HG02885 (cell line): ENCODE results near the gene CTCF.

ENCODE experiments used
- ATAC-seq: cut with Tn5 transposase; IDR thresholded peaks from one replicate; pipeline ENCODE4 v1.9.1; 2021; ENCODE audit warnings: mild to moderate bottlenecking; ENCODE audit not compliant: unreplicated experiment, poor library complexity

CTCF gene

GRCh38 chr16:67661101-67661761 is 98.9 kb downstream of the CTCF start:
- ATAC-seq = no peak

GRCh38 chr16:67661886-67662652 is 99.7 kb downstream of the CTCF start:
- no peak for ATAC-seq

GRCh38 chr16:67662653-67663010 is 100.3 kb downstream of the CTCF start:
- no peak for ATAC-seq

- ATAC-seq = no peak
Observed at GRCh38 chr16:67663151-67663876, 101.0 kb downstream of the CTCF start.

GRCh38 chr16:67663877-67664222 is 101.5 kb downstream of the CTCF start:
- ATAC-seq = no peak

GRCh38 chr16:67664258-67664657 is 101.9 kb downstream of the CTCF start:
- no peak for ATAC-seq

- ATAC-seq = no peak
Observed at GRCh38 chr16:67664871-67665270, 102.5 kb downstream of the CTCF start.

- ATAC-seq = no peak
Observed at GRCh38 chr16:67665598-67665997, 103.3 kb downstream of the CTCF start.

GRCh38 chr16:67666032-67666551 is 103.8 kb downstream of the CTCF start:
- no peak for ATAC-seq

GRCh38 chr16:67666559-67667452 is 104.5 kb downstream of the CTCF start, which contains the start of the genes C16orf86 and ENKD1:
Gene C16orf86 (plus strand): TSS chr16:67666814. CDS start chr16:67666971, 157 bp downstream.
Gene ENKD1 (minus strand): TSS chr16:67666750. CDS start chr16:67666442, 308 bp downstream.
- peak; percentile 66 for ATAC-seq

GRCh38 chr16:67667453-67667816 is 105.1 kb downstream of the CTCF start:
- ATAC-seq = no peak

GRCh38 chr16:67667817-67668494 is 105.6 kb downstream of the CTCF start:
- ATAC-seq = peak; percentile 78

- no peak for ATAC-seq
Observed at GRCh38 chr16:67668495-67669157, 106.3 kb downstream of the CTCF start.

GRCh38 chr16:67669499-67670101 is 107.3 kb downstream of the CTCF start:
- ATAC-seq = no peak

- no peak for ATAC-seq
Observed at GRCh38 chr16:67672306-67672705, 110.0 kb downstream of the CTCF start.

GRCh38 chr16:67672739-67673662 is 110.7 kb downstream of the CTCF start:
- ATAC-seq = no peak

- no peak for ATAC-seq
Observed at GRCh38 chr16:67673712-67674580, 111.6 kb downstream of the CTCF start.
